Measurements from ENCODE around the gene CLEC6A.

Gene CLEC6A

DNA sequence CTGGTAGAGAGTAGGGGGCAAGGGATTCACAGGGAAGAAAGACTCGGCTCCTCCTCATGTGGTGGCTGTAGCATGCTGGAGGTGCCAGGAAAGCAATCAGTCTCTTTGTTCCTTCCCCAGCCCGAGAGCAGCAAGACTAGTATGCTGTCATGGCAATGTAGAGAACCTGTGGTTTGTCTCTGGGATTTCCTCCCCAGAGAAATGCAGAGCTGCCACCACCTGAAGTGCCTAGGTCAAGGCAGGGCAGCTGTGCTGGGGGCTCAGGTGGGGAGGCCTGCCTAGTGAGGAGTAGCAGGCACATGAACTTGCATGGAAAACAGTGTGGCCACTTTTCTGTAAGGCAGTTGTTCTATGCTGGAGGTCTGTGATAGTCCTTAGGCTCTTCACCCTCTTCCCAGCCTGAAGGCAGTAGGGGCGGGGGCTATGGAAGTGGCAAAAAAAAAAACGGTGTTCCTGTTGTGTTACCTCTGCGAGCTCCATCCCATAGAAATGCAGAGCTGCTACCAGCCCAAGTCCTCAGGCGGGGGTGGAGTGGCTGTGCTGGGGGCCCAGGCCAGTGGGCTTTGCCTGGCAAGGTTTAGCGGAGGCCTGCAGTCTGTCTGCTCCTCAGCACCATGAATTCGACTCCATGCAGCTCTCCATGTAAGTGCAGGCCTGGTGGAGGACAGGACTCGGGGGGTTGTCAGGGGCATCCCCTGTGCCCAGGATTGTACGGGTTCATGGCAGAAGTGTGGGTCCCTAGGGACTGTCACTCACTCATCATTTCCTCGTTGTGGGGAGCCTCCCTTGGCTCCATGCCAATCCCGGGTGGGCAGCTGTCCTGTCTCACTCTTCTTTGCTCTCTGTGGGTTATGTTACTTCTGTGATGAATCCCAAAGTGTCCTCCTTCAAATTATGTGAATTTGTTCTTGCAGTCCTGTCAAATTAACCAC is 53.4 kb downstream of the CLEC6A start:
- TF ChIP-seq EZH2 (IDR thresholded peaks at IDR 0.05; ENCODE audit: borderline replicate concordance, low read length) (no peak), CTCF (IDR thresholded peaks at IDR 0.05; ENCODE audit: low read length) (no peak)
- no peak overlapping the region for H2AFZ ChIP-seq (ENCODE audit: low read length)
- H3K79me2 ChIP-seq (ENCODE audit: insufficient read depth, low read length) = no peaks in the 10 kb centered on the region
- no peaks in the 10 kb centered on the region for H3K9me3 ChIP-seq (ENCODE audit: low read length)
- no peaks in the 10 kb centered on the region for H4K20me1 ChIP-seq (ENCODE audit: insufficient read depth, low read length)
- H3K27ac ChIP-seq (ENCODE audit: low read depth, low read length, poor library complexity, severe bottlenecking) = no peak overlapping the region
- no peak overlapping the region for H3K9ac ChIP-seq (ENCODE audit: low read length)
- H3K4me1 ChIP-seq (ENCODE audit: insufficient read depth, low read length, severe bottlenecking) = peaks cover 12% of the 10 kb centered on the region
- H3K4me3 ChIP-seq (ENCODE audit: low read depth, low read length, poor library complexity, severe bottlenecking) = no peak overlapping the region
- H3K4me2 ChIP-seq (ENCODE audit: low read length) = no peak overlapping the region
- no peaks in the 10 kb centered on the region for H3K36me3 ChIP-seq (ENCODE audit: insufficient read depth, low read length)
- no peaks in the 10 kb centered on the region; the same call in 1 of the 2 replicates for H3K27me3 ChIP-seq (ENCODE audit: insufficient read depth, low read length)
- H3F3A ChIP-seq (ENCODE audit: insufficient read depth, low read length) = no peaks in the 10 kb centered on the region
- no peaks in the 10 kb centered on the region for H3K9me2 ChIP-seq (ENCODE audit: low read depth, low read length)

DNA sequence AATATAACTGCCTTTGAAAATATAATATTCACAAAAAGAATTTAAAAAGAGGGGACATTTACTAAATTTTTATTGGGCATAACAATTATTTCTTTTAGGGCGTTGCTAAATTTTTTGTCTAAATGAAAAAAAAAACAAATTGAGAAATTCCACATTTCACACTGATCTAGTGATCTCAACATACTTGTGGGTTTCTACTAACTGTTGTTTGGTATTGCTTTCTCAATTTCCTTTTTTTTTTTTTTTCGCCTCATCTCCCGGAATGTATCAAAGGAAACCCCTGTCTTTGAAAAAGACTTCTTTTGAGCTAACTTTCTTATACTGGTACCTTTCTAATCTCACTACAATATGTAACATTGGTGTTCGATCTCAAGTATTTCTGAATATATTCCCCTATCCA is 57.5 kb downstream of the CLEC6A start, which contains the start of gene CLEC4D:
Gene CLEC4D, plus strand, starts transcription at position 248 of the 400 bp plus-strand sequence. CDS start 230 bp downstream, outside the sequence.
- H4K20me1 ChIP-seq (ENCODE audit: insufficient read depth, low read length) = no peaks in the 10 kb centered on the region
- no peaks in the 10 kb centered on the region for H3K79me2 ChIP-seq (ENCODE audit: insufficient read depth, low read length)
- no peaks in the 10 kb centered on the region for H3K9me3 ChIP-seq (ENCODE audit: low read length)
- no peaks in the 10 kb centered on the region for H3K27me3 ChIP-seq (ENCODE audit: insufficient read depth, low read length)
- H3K27ac ChIP-seq (ENCODE audit: low read depth, low read length, poor library complexity, severe bottlenecking) = no peak within 1 kb of the TSS
- H3K9ac ChIP-seq (ENCODE audit: low read length) = no peak within 1 kb of the TSS
- H3K9me2 ChIP-seq (ENCODE audit: low read depth, low read length) = no peaks in the 10 kb centered on the region
- H2AFZ ChIP-seq (ENCODE audit: low read length) = no peak within 1 kb of the TSS
- H3F3A ChIP-seq (ENCODE audit: insufficient read depth, low read length) = no peaks in the 10 kb centered on the region
- H3K4me1 ChIP-seq (ENCODE audit: insufficient read depth, low read length, severe bottlenecking) = peaks cover 12% of the 10 kb centered on the region
- no peaks in the 10 kb centered on the region for H3K36me3 ChIP-seq (ENCODE audit: insufficient read depth, low read length)
- no peak within 1 kb of the TSS for H3K4me3 ChIP-seq (ENCODE audit: low read depth, low read length, poor library complexity, severe bottlenecking)
- no peak within 1 kb of the TSS for H3K4me2 ChIP-seq (ENCODE audit: low read length)
- no peak for TF ChIP-seq EZH2 (IDR thresholded peaks at IDR 0.05; ENCODE audit: borderline replicate concordance, low read length)
- no peak for TF ChIP-seq CTCF (IDR thresholded peaks at IDR 0.05; ENCODE audit: low read length)

DNA sequence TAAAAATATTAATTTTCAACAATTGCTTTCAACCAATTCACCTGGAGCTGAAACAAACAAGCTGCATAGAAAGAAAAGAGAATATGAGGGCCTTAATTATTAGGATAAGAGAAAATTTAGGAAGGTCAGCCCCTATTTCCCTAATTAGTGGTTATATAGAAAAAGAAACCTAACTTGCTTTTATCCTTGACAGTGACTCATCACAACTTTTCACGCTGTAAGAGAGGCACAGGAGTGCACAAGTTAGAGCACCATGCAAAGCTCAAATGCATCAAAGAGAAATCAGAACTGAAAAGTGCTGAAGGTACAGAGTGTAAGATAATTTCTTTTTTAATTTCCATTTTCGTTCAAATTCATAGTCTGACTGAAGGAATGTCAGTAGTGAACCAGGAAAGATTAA is 62.2 kb downstream of the CLEC6A start:
- Histone ChIP-seq H3K4me3 (ENCODE audit: low read depth, low read length, poor library complexity, severe bottlenecking) (no peak overlapping the region), H4K20me1 (ENCODE audit: insufficient read depth, low read length) (no peaks in the 10 kb centered on the region), H3K9me2 (ENCODE audit: low read depth, low read length) (no peaks in the 10 kb centered on the region), H3K79me2 (ENCODE audit: insufficient read depth, low read length) (no peaks in the 10 kb centered on the region), H3K9ac (ENCODE audit: low read length) (no peak overlapping the region), H3K4me2 (ENCODE audit: low read length) (no peak overlapping the region), H3K4me1 (ENCODE audit: insufficient read depth, low read length, severe bottlenecking) (no peaks in the 10 kb centered on the region), H3K36me3 (ENCODE audit: insufficient read depth, low read length) (no peaks in the 10 kb centered on the region), H3K9me3 (ENCODE audit: low read length) (no peaks in the 10 kb centered on the region), H3K27me3 (ENCODE audit: insufficient read depth, low read length) (no peaks in the 10 kb centered on the region), H3F3A (ENCODE audit: insufficient read depth, low read length) (no peaks in the 10 kb centered on the region), H2AFZ (ENCODE audit: low read length) (no peak overlapping the region), H3K27ac (ENCODE audit: low read depth, low read length, poor library complexity, severe bottlenecking) (no peak overlapping the region)
- TF ChIP-seq EZH2 (IDR thresholded peaks at IDR 0.05; ENCODE audit: borderline replicate concordance, low read length) (no peak), CTCF (IDR thresholded peaks at IDR 0.05; ENCODE audit: low read length) (no peak)
